Ishikawa (cell line): ENCODE data around the gene PACSIN1.

ENCODE experiments used
- CEBPB ChIP-seq: IDR thresholded peaks from 2 replicates; pipeline ENCODE4 v1.6.1; 2012
- CREB1 ChIP-seq: IDR thresholded peaks from 2 replicates; pipeline ENCODE4 v1.6.1; 2012; ENCODE audit warnings: low read depth
- EGR1 ChIP-seq: IDR thresholded peaks from 2 replicates; pipeline ENCODE4 v1.6.1; 2012
- EP300 ChIP-seq: IDR thresholded peaks from 2 replicates; pipeline ENCODE4 v1.6.1; 2012; ENCODE audit warnings: borderline replicate concordance
- FOXM1 ChIP-seq: IDR thresholded peaks from 2 replicates; pipeline ENCODE4 v1.6.1; 2012; ENCODE audit warnings: low read depth, borderline replicate concordance
- NFIC ChIP-seq: IDR thresholded peaks from 2 replicates; pipeline ENCODE4 v1.6.1; 2012
- RAD21 ChIP-seq: IDR thresholded peaks from 2 replicates; pipeline ENCODE4 v1.6.1; 2012; ENCODE audit warnings: low read depth
- REST ChIP-seq: IDR thresholded peaks from 2 replicates; pipeline ENCODE4 v1.6.1; 2012; ENCODE audit warnings: low read depth, mild to moderate bottlenecking
- TAF1 ChIP-seq: IDR thresholded peaks from 2 replicates; pipeline ENCODE4 v1.6.1; 2012; ENCODE audit warnings: low read depth, mild to moderate bottlenecking
- TCF12 ChIP-seq: IDR thresholded peaks from 2 replicates; pipeline ENCODE4 v1.6.1; 2012; ENCODE audit warnings: low read depth
- TEAD4 ChIP-seq: IDR thresholded peaks from 2 replicates; pipeline ENCODE4 v1.6.1; 2012
- YY1 ChIP-seq: IDR thresholded peaks from 2 replicates; pipeline ENCODE4 v1.6.1; 2012; ENCODE audit warnings: low read depth
- ZBTB7A ChIP-seq: IDR thresholded peaks from 2 replicates; pipeline ENCODE4 v1.6.1; 2012; ENCODE audit warnings: low read depth
- TF ChIP-seq, protein P1 (sequence below): IDR thresholded peaks from 2 replicates; pipeline ENCODE4 v1.6.1; 2012
- TF ChIP-seq, protein P2 (sequence below): IDR thresholded peaks from 2 replicates; pipeline ENCODE4 v1.6.1; 2012

Gene PACSIN1

DNA sequence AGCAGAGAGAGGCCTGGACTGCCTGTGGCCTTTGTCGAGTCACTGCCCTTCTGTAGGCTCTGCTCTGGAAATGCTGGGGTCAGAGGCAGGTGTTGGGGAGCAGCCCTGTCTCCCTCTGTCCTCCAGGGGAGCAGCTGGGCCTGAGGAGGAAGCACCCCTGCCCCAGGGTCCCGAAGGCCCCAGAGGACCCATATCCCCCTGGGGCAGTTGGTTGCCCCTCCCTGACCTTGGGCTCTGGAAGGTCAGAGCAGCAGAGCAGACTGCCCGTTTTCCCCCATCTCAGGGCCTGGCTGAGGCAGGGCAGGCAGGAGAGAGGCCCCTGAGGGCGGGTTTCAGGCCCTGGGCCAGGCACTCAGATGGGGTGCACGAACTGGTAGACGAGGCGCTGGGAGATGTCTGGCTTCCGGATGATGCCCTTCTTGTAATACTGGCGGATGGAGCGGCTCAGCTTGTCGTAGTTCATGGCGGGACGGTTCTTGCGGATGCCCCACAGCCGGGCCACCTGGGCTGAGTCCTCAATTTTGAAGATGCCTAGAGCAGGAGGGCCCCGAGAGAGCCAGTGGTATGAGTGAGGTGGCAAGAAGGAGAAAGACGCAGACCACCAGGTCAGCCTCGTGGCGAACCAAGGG, 72.2 kb downstream of the PACSIN1 start:
- TF ChIP-seq CREB1, result no peak
- no peak for TF ChIP-seq CEBPB
- no peak for TF ChIP-seq REST
- no peak for TF ChIP-seq TAF1
- no peak for TF ChIP-seq EP300
- TF ChIP-seq, protein P1, sequence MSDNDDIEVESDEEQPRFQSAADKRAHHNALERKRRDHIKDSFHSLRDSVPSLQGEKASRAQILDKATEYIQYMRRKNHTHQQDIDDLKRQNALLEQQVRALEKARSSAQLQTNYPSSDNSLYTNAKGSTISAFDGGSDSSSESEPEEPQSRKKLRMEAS, result no peak
- no peak for TF ChIP-seq NFIC
- TF ChIP-seq ZBTB7A, result no peak
- no peak for TF ChIP-seq RAD21
- no peak for TF ChIP-seq EGR1
- no peak for TF ChIP-seq FOXM1
- TF ChIP-seq TCF12, result no peak
- TF ChIP-seq TEAD4, result no peak
- TF ChIP-seq, protein P2, sequence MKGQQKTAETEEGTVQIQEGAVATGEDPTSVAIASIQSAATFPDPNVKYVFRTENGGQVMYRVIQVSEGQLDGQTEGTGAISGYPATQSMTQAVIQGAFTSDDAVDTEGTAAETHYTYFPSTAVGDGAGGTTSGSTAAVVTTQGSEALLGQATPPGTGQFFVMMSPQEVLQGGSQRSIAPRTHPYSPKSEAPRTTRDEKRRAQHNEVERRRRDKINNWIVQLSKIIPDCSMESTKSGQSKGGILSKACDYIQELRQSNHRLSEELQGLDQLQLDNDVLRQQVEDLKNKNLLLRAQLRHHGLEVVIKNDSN, result no peak
- no peak for TF ChIP-seq YY1

GRCh38 chr6:34538581-34538980, 72.7 kb downstream of the PACSIN1 start:
- TF ChIP-seq CREB1 (no peak), EGR1 (no peak), TEAD4 (no peak), YY1 (no peak), FOXM1 (no peak), EP300 (no peak), REST (no peak), RAD21 (no peak), TAF1 (no peak), TCF12 (no peak), CEBPB (no peak), NFIC (no peak)
- TF ChIP-seq, protein P2, result no peak

DNA sequence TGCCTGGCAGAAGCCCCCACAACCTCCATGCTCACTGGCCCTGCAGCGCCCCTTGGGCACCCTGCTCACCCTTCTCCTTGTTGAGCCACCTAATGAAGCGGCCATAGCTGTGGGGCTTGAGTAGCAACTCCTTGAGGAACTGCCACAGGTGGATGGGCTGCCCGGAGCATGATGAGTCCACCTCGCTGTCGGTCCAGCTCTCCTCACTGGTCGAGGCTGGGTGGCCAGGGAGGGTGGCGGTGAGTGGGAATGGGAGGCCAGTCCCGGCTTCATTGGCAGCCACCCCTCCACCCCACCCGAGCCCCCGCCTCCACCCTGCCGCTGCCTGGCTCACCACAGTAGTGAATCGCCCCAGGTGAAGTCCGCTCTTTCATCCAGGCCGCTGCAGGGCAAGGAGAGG, 73.3 kb downstream of the PACSIN1 start:
- no peak for TF ChIP-seq NFIC
- TF ChIP-seq TCF12, result no peak
- no peak for TF ChIP-seq CREB1
- no peak for TF ChIP-seq FOXM1
- no peak for TF ChIP-seq TEAD4
- TF ChIP-seq YY1, result no peak
- no peak for TF ChIP-seq REST
- TF ChIP-seq TAF1, result no peak
- TF ChIP-seq RAD21, result no peak
- TF ChIP-seq, protein P1, result no peak
- no peak for TF ChIP-seq EP300
- no peak for TF ChIP-seq EGR1
- no peak for TF ChIP-seq ZBTB7A
- TF ChIP-seq, protein P2, result no peak
- TF ChIP-seq CEBPB, result no peak

- TF ChIP-seq NFIC, result no peak
- no peak for TF ChIP-seq TAF1
- no peak for TF ChIP-seq CEBPB
- no peak for TF ChIP-seq EP300
- no peak for TF ChIP-seq TEAD4
- no peak for TF ChIP-seq ZBTB7A
- no peak for TF ChIP-seq EGR1
- TF ChIP-seq YY1, result no peak
Observed at GRCh38 chr6:34540222-34540621, 74.3 kb downstream of the PACSIN1 start.
